HG03039 (cell line): Measurements from ENCODE around the gene ZKSCAN5.
"Not testable (repeated sequence)": the region's sequence is repeated elsewhere in the genome, so short reads cannot be mapped to it uniquely, and the experiment has no call there.

Source experiments
- ATAC-seq: cut with Tn5 transposase; IDR thresholded peaks from one replicate; pipeline ENCODE4 v1.9.1; 2021; ENCODE audit warnings: mild to moderate bottlenecking, moderate library complexity; ENCODE audit not compliant: unreplicated experiment

The ZKSCAN5 gene

DNA sequence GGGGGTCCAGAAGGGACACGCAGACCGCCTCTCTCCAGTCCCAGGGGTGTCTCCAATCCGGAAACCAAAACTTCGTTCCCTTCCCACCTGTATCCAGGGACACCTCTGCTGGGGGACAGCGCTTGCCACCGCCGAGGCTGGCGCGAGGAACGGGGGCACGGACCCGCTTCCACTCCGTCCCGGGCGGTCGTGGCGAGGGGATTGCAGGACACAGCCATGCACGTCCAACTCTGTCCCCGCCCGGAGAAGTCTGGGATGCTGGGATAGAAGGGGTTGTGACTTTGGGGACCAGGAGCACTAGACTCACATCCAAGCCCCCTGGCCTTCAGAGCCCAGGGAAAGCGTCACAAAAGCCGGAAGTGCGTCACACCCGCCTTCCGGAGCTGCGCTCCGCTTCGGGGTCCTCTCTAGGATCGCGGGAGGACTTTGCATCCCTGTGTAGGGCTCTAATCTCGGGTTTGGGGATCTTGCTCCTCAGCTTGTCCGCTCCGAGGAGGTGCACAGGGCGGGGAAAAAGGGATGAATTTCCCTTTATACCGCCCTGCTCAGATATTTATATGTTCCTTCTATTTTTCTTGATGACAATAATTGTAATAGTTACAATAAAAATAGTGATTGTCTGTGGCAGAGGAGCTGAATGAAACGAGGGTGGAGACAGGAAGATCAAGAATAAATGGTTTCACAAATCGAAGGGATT is 47.5 kb downstream of the ZKSCAN5 start, which contains the start of gene FAM200A:
FAM200A (minus strand) TSS at position 348 of the 697 bp plus-strand sequence. CDS start 3,707 bp downstream, outside the sequence.
- peak; percentile 90 for ATAC-seq

DNA sequence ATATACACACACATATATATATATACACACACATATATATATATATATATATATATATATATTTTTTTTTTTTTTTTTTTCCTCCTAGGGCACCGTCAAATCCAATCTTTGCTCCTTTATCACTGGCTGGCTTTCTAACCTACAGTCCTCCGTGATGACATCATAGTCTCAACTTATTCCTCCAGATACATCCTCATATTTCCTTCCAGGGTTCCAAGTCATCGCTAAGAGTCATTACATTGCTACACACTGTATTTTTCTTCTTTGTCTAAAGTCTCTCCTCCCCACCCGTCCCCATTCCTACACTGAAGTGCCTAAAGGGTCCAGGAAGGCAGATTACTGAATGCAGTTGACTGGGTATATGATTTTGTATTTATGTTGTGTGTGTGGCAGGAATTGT is 48.6 kb downstream of the ZKSCAN5 start:
- no peak for ATAC-seq

DNA sequence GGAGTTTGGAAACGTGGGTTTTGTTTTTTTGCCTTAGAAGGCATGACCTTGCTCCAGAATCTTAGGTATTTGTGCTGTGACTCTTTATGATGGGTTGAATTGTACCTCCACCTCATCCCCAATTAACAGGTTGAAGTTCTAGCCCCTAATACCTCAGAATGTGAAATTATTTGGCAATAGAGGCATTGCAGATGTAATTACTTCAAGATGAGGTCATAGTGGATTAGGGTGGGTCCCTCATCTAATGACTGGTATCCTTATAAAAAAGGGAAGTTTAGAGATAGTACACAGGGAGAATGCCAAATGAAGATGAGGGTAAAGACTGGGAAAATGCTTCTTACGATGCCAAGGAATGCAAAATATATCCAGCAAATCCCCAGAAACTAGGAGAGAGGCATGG is 50.5 kb downstream of the ZKSCAN5 start:
- ATAC-seq = no peak

DNA sequence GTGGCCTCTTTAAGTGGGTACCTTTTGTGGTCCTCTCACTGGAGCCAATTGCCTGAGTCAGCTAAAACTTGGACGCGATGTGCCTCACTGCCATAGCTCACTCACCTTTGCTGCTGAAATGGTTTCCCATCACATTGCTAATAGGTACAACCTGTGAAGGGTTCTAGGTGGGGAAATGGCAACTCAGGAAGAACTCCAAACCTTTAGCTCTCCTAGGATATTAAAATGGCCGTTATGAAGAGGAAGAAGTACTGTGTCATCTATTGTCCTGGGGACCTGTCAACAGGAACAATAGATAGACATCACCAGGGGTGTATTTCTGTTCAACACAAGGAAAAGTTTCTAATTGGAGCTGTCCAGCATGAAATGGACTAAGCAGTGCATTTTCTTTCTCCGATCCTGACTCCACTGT is 52.7 kb downstream of the ZKSCAN5 start:
- ATAC-seq = no peak

DNA sequence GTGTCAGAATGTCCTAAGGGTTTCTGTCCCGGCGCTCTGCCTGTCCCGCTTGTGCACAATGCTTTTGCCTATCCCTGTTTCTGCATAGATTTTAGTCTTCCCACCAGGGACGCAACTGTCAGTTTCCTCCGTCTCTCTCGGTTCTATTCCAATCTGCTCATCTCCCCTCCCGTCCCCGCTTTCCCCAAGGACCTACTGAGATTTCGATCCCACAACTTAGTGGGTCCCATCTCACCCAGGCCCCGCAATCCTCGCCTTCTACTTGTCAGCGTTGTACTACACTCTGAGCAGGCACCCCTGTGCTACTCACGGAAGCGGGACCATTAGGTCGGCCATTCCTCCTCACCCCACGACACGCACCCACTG is 53.5 kb downstream of the ZKSCAN5 start:
- no peak for ATAC-seq

DNA sequence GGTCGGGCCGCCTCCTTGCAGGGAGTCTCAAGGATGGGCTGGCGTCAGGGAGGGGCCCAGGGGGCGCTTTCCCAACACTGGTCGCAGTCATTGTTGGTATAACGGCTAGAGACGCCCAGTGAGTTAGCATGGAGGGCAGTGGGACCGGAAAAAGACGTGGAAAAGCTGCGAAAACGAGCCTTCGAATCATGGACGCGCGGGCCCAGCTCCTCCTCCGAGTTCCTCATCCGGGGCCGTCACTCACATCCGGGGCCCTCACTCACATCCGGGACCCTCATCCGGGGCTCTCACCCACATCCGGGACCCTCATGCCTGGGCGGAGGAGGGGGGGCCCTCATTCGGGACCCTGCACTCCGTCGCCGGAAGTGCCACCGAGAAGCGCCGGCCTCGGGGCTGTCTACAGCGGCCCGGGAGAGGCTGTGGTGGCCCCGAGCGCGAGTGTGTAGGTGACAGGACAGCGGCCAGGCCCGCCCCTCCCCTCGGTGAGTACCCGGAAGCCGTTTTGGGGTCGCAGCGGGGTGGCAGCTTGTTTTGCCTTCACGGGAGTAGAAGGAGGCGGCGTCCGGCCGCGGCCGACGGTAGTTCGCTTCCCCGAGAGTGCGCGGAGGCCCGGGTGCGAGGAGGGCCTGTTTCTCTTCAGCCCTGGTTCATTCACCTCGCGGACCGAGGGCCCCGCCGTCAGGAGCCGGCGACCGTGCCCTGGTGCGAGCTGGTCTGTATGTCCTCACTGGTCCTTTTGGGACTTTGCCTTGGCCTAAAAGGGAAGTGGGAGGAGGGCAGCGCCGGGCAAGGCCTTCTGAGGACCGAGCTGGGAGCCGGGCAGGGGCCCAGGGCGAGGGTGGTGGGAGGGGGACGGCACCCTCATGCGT is 54.1 kb downstream of the ZKSCAN5 start, which contains the start of gene ZNF655:
ZNF655 (plus strand) TSS at position 337 of the 869 bp plus-strand sequence. CDS start 1,918 bp downstream, outside the sequence.
- ATAC-seq = peak; percentile 80

DNA sequence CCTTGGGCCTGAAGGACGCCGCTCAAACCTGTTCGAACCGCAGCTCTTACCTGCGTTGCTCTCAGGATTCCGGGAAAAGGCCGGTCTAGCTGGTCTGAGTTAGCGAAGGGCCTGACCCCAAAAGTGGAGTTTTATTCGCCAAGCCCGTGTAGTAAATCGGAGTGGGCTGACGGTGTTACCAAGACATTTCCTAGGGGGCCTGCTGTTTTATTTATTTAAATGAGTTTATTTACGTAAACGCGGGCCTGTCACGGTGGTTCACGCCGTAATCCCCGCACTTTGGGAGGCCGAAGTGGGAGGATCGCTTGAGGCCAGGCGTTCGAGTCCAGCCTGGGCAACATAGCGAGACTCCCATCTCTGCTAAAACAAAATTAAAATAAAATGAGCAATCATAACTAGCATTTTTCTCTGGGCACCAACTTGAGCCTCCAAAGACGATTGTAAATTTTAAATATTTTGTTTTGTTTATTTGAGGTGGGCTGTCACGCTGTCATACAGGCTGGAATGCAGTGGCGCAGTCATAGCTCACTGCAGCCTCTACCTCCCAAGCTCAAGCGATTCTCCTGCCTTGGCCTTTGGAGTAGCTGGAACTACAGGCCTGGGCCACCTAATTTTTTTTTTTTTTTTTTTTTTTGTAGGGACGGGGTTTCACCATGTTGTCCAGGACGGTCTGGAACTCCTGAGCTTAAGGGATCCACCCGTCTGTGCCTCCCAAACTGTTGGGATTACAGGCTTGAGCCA is 54.9 kb downstream of the ZKSCAN5 start:
- ATAC-seq = no peak

DNA sequence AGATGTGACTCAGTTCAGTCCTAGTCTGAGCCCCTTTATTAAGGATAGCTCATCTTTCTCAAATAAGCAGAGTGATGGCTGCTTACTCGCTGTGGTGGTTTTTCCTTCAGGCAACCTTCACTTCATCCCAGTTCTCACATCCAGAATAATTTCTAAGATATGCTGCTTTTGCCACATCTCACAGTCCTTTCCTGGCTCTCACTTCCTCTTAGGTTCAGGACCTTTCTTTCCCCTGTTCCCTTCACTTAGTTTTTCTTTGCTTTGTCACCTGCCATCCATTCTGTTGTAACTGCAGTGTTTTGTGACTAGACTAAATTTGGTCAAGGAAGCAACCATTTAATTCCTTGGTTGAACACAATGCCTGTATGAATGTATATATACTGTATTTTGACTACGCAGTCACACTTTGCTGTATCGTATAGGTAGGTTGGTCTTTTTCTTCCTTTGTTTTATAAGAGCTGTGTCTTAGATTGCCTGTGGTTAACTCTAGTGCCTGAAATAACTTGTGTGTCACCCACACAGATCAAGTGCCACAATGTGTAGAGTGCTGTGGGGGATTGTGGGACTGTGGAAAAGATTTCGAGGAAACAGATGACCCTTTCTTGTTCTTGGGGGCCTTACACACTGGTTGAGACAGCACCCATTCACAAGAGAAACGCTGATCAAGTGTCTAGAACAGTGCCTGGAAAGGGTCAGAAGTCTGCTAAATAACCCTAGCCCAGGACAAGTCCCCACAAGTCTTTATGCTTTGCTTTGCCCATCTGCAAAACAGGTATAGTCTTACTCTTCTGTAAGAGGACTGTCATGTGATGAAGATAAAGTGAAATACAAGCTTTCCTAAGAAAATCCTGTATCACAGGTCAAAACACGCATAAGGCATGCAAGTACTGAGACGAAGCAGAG is 56.6 kb downstream of the ZKSCAN5 start:
- ATAC-seq = no peak

DNA sequence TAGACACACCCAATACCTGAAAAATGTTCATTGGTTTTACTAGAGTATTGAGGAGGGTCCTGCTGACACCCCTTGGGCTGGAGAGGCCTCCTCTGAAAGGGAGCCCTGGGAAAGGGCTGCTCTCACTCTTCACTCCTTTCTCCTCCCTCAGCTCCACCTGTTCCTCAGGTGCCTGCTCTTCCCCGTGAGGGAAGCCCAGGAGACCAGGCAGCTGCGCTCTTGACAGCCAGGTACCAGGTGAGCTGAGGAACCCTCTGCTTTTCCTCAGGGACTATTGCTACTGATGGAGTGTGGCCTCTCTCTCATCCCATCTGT is 57.2 kb downstream of the ZKSCAN5 start:
- no peak for ATAC-seq

DNA sequence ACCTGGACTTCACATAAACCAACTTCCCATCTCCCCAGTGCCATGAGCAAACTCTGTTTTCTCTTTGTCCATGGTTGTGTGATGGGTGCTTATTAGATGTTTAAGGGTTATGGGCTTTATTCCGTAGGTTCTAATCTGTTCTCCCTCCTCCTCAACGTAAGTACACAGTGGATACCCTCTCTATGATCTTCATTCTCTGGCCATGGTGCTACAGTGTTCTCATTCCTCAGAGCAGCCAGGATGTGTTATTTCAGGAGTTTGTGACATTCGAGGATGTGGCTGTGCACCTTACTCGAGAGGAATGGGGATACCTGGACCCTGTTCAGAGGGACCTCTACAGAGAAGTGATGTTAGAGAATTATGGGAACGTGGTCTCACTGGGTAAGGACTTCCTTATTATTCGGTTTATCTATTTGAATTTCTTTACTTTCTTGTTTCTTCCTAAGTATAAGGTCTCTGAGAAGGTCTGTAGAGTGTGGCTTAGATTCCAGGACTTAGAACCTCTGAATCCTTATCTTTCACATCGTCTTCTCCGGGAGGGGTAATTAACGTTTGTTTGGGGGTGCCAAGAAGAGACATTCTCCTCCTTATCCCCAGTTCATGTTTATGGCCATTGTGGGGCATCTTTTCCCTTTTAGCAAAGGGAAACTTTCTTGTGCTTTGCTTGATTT is 57.8 kb downstream of the ZKSCAN5 start:
- no peak for ATAC-seq

DNA sequence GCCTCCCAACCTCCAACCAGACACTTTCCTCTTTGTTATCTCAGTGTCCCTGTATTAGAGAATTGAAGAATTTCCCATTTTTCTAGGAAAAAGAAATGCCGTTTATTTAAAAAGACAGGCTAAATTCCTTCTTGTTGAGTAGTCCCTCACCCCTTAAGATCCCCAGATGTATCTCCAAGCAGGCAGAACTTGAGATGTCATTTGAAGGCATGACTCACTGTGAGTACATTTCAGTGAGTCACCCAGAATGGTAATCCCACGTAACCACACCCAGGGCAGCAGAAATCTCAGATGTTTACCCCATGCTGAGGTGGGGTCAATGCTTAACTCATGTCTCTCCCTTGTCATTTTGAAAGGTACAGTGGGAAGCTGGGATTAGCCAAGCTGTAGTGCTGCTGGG is 58.4 kb downstream of the ZKSCAN5 start:
- ATAC-seq = no peak

DNA sequence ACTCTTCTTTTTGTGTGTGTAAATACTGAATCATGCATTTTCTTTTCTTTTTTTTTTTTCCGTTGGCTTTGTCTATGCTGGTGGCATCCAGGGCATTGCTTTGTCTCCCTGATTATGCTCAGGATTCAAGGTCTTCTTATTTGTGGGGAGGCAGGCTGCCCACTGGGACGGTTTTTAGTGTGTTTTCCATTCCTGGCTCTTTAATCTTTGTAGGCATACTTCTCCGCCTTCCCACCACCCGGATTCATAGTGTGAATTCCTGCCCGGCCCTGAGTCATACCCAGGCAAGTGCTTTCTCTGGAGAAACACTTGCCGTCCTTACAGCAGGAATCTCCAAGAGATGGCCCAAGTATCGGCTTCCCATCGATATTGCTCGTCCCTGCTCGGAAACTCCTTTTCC is 59.2 kb downstream of the ZKSCAN5 start:
- no peak for ATAC-seq

DNA sequence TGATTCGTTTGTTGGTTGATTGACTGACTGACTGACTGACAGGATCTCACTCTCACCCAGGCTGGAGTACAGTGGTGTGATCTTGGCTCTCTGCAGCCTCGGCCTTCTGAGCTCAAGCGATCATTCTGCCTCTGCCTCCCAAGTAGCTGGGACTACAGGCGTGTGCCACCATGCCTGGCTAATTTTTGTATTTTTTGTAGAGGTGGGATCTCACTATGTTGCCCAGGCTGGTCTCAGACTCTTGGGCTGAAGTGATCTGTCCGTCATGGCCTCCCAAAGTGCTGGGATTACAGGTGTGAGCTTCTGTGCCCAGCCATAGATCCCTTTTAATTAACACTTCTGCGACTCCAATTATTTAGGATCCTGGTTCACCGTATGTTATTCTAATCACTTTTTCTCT is 64.3 kb downstream of the ZKSCAN5 start:
- ATAC-seq = not testable (repeated sequence)

DNA sequence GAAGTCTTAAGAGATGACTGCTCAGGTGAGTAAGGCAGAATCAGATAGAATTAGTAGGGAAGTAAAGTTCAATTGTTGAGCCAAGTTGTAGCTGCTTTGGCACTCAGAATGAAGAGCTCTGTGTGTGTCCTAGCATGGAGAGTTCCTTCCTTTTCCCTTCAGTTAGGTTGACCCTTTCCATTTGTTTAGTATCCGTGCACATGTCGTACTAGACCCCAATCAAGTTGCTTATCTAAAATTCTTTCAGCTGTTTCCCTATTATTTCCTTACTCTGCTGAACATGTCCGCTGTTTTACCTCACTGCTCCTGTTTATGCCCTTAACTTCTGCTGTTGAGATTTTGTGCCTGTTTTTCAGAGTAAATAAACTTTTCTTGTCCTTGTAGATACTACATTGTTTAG is 67.3 kb downstream of the ZKSCAN5 start:
- ATAC-seq = no peak

DNA sequence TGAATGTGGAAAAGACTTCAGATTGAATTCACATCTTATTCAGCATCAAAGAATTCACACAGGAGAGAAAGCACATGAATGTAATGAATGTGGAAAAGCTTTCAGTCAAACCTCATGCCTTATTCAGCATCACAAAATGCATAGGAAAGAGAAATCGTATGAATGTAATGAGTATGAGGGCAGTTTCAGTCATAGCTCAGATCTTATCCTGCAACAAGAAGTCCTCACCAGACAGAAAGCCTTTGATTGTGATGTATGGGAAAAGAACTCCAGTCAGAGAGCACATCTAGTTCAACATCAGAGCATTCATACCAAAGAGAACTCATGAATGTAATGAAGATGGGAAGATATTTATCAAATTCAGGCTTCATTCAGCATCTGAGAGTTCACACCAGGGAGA is 68.8 kb downstream of the ZKSCAN5 start:
- no peak for ATAC-seq

DNA sequence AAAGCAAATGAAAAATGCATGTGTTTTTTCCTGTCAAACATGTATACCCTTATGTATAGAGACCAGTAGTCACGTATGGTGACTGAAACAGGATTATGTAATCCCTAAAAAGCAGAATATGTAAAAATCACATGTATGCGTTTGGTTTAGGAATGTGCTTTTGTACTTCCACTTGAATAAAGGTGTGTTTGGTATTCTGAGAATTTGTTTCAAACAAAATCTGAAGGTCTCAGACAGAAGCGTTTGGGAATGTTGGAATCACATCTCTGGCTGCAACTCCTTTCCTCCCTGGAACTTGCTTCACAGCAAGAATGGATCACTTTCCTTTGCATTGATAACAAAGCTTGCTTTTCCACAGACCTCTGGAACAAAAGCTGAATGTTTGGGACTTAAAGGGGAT is 71.8 kb downstream of the ZKSCAN5 start:
- no peak for ATAC-seq

DNA sequence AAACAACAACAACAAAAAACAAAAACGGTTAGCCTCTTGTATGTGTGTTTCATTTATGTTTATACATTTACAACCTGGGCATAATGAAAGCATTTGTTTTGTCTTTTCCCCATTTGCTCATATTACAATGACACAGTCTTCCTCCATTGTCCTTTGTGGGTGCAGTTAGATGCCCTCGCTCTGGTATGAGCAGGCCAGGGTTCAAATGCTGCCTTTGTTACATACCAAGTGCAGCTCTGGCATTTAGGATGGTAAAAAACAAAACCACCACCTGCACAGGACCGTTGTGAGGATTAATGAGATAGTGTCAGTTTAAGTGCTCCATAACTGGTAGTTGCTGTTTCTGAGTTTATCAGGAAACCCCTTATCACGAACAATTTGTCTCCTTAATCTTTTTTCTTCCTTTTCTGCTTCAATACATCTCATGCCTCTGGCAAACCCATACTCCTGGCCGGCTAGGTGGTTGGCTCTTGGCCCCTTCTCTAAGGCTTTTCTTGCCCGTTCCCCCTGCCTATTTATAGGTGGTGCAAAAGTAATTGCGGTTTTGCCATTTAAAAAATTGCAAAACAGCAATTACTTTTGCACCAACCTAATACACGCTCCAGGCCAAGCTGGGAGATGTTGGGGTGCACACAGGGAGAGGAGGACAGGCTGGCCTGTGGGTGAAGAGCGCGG is 75.0 kb downstream of the ZKSCAN5 start:
- ATAC-seq = no peak

DNA sequence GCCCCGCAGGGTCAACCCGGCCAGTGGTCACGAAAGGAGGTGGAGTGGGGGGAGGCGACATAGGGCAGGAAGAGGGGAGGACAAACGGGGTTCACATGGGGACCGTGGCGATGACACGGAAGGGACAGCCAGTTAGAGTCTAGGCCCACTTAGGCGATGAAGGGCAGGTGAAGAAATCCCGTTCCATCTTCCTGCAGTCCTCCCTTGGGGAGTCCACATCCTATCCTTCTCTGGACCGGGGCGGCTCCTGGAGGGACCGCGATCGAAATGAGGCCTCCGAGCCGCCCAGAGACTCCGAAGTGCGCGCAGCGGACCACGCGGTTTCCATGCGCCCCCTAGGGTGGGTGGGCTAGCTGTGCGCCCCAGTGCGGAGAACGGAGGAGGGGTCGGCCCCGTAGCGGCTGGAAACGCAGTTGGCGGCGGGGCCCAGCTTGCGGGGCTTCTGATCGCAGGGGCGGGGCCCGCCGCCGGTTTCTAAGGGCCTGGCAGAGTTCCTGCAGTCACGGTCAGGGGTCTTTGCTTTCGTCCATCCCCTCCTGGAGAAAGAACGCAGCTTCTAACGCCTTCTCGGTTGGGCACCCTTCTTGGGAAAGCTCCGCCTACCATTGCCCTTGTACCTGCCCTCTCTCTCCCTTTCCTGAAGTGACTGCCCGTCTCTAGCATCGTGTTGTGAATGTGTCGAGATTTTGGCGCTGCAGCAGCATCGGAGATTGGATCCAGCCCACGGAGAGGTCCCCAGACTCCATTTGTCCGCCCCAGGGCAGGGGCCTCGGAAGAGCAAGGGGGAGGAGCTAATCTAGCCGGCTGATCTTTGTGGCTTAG is 75.7 kb downstream of the ZKSCAN5 start:
- no peak for ATAC-seq
